GM21619 (cell line): ENCODE data around the gene KRTAP5-10.
"Not testable (repeated sequence)": the region's sequence is repeated elsewhere in the genome, so short reads cannot be mapped to it uniquely, and the experiment has no call there.

ENCODE experiments used
- ATAC-seq: cut with Tn5 transposase; IDR thresholded peaks from one replicate; pipeline ENCODE4 v1.9.1; 2021; ENCODE audit not compliant: unreplicated experiment

The KRTAP5-10 gene, protein sequence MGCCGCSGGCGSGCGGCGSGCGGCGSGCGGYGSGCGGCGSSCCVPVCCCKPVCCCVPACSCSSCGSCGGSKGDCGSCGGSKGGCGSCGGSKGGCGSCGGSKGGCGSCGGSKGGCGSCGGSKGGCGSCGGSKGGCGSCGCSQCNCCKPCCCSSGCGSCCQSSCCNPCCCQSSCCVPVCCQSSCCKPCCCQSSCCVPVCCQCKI

DNA sequence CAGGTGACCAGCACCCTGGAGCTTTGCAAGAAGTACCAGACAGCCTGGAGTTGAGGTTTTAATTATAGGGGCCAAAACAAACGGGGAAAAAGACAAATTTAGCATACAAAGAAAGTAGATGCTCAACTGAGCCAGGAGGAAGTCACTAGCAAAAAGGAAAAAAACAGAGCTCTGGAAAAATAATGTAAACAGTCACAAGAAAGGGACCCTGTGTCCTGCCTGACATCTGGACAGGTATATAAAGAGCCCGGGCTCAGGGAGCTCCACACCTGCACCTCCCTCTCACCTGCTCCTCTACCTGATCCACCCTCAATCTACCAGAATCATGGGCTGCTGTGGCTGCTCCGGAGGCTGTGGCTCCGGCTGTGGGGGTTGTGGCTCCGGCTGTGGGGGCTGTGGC, at the start of gene KRTAP5-10:
TSS of gene KRTAP5-10 (plus strand) at position 301 of the 400 bp plus-strand sequence. CDS start at position 326, 25 bp downstream.
- no peak for ATAC-seq

DNA sequence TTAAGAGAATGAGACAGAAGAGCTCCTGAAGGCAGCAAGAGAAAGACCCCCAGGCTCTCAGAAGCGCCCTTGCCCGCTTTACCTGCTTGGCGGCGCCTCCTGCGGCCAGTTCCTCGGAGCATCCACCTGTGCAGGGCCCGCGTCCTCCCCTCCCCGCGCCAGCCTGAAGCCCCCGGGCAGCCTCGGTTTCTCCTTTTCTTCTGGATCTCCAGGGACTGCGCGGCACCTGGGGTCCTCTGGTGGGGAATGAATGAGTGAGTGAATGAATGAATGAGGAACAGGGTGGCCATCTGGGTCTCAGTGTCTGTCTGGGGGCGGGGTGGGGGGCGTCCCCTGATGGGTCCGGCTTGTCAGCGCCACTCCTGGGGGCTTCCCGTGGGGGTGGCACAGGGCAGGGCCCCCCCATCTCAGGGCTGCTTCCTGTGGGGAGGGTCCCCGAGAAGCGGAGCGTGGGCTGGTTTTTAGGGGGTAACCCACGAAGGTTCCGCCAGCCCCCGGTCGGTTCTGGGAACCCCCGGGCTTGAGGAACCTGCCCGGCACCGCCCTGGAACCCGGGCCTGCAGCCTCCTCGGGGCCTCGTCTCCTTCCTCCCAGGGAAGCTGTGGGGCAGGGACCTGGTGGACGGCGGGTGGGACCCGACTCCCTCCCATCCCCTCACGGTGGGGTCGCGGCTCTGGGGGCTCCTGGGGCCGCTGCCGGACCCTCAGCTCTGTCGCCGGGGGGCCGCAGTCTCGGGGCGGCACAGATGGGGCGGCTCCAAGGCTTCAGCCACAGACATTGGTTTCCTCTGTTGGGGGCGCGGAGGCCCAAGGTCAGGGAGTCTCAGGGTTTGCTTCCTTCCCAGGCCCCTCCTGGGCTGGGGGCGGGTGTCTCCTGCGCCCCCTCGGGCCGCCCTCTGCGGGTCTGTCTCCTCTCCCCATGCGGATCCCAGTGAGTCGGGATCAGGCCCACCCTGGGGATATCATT, 46.6 kb upstream of the KRTAP5-10 start:
- ATAC-seq, result no peak

DNA sequence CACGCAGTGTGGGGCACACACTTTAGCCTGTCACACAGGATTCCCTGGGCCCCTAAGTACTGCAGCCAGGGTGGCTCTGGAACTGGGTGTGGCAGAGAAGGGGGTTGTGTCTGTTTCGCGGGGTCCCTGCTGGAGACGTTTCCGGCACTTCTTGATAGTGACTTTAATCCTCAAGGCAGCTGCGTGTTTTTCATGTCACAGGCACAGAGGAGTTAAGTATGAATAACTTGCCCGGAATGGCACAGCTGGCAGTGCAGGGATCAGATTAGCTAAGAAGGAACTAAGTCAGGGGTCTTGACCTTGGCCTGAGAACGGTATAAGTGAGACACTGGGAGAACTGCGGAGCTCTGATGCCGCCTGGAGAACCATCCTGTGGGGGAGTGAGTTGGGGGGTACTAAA, 45.8 kb upstream of the KRTAP5-10 start:
- no peak for ATAC-seq

DNA sequence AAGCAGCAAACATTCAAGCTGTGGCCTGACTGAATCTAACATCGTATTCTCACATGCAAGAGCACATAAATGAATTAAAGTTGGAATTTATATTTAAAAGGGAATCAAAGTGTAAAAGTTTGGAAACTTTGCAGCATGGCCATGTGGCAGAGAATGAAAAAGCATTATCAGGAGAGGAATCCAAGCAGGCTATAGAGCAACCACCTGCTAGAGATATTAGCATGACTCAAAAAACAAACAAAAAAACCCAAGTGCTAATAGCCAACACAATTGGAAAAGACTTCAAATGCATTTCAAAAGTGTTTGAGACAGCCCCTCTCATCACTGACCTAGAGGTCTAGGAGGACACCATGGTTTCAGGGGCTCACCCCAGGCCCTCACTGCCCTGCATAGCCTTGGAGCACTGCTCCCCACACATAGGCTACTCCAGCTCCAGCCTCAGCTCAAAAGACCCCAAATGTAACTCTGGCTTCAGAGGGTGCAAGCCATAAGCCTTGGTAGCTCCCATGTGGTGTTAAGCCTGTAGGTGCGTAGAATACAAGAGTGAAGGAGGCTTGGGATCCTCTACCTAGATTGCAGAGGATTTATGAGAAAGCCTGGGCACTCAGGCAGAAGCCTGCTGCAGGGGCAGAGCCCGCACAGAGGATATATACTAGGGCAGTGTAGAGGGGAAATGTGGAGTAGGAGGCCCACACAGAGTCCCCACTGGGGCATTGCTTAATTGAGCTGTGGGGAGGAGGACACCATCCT, 40.0 kb upstream of the KRTAP5-10 start:
- ATAC-seq, result no peak

DNA sequence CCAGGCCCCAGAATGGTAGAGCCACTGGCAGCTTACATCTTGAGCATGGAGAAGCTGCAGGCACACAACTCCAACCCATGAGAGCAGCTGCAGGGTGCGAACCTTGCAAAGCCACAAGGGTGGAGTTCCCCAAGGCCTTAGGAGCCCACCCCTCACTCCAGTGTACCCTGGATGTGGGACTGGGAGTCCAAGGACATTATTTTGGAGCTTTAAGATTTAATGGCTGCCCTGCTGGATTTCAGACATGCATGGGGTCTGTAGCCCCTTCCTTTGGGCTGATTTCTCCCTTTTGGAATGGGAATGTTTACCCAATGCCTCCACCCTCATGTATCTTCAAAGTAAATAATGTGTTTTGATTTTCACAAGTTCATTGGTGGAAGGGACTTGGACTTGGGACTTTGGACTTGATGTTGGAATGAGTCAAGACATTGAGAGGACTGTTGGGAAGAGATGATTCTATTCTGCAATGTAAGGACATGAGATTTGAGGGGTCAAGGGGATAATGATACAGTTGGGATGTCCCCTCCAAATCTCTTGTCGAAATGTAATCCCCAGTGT, 39.3 kb upstream of the KRTAP5-10 start:
- no peak for ATAC-seq

DNA sequence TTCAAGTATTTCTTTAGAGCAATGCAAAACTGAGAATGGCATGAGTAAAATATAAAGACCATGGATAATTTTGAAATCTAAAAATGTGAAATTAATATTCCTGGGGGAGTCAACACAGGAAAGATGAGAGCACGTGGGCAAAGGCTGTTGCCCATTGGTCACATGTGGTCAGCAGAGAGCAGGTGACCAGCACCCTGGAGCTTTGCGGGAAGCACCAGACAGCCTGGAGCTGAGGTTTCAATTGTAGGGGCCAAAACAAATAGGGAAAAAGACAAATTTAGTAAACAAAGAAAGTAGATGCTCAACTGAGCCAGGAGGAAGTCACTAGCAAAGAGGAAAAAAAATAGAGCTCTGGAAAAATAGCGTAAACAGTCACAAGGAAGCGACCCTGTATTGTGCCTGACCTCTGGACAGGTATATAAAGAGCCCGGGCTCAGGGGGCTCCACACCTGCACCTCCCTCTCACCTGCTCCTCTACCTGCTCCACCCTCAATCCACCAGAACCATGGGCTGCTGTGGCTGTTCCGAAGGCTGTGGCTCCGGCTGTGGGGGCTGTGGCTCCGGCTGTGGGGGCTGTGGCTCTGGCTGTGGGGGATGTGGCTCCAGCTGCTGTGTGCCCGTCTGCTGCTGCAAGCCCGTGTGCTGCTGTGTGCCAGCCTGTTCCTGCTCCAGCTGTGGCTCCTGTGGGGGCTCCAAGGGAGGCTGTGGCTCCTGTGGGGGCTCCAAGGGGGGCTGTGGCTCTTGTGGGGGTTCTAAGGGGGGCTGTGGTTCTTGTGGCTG, 38.4 kb upstream of the KRTAP5-10 start, which contains the start of gene KRTAP5-7:
TSS of gene KRTAP5-7 (plus strand) at position 472 of the 780 bp plus-strand sequence. CDS start at position 506, 34 bp downstream.
- not testable (repeated sequence) for ATAC-seq

DNA sequence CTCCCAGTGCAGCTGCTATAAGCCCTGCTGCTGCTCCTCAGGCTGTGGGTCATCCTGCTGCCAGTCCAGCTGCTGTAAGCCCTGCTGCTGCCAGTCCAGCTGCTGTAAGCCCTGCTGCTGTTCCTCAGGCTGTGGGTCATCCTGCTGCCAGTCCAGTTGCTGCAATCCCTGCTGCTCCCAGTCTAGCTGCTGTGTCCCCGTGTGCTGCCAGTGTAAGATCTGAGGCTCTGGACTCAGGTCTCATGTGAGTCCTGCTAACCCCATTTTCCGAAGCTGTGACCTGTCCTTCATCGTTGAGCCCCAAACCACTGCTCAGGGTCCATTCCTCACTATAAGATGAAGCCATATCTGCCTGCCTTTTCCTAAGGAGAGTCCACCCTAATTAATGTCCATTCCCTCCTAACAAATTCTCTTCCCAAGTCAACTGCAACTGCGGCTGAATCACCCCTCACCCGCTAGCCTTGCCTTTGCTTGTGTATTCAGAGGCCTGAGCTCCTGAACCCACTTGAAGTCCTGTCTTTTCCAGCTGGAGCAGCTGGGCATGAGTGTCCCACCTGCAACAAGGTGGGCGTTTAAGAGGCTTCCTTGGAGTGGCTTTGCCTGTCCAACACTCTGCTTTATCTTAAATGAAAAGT, 37.7 kb upstream of the KRTAP5-10 start:
- no peak for ATAC-seq

DNA sequence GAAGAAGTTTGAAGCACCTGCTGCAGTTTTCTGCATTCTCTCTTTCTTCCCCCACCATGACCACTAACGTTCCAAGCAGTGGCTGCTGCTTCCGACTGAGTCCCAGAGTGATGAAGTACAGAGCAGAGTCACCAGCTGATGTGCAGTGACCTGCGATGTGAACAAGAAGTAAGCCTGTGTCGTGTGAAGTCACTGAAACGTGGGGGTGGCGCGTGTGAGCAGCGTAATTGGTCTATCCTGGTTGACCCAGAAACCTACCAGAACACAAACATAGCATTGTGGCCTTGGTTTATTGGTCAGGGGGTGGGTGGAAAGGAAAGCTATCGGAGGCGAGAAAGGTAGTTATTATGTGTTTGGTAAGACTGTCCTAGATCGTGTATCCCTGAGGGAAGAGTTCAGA, 34.8 kb upstream of the KRTAP5-10 start:
- no peak for ATAC-seq

DNA sequence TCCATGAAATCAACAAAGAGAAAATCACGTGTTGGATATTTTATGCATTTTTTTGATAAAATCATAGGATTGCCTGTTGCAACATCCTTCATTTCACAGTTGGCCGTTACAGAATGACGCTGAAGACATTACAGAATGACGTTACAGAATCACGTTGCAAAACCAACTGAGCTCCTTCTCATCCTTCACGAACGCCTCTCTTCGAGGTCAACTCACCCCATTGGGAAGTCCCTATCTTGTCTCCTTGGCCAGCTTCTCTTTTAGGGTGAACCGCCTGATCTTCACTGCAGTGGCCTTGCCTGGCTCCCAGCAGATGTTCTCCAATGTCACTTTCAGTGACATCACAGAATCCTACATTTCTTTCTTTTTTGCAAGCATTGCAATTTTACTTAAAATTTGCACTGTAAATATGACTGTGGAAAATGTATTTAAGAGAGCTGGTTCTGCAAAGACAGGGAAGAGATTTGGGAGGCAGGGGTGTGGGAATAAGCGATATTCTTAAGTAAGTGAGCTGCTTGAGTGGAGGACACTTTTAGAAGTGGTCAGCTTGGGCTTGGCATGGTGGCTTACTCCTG, 33.2 kb upstream of the KRTAP5-10 start:
- no peak for ATAC-seq

DNA sequence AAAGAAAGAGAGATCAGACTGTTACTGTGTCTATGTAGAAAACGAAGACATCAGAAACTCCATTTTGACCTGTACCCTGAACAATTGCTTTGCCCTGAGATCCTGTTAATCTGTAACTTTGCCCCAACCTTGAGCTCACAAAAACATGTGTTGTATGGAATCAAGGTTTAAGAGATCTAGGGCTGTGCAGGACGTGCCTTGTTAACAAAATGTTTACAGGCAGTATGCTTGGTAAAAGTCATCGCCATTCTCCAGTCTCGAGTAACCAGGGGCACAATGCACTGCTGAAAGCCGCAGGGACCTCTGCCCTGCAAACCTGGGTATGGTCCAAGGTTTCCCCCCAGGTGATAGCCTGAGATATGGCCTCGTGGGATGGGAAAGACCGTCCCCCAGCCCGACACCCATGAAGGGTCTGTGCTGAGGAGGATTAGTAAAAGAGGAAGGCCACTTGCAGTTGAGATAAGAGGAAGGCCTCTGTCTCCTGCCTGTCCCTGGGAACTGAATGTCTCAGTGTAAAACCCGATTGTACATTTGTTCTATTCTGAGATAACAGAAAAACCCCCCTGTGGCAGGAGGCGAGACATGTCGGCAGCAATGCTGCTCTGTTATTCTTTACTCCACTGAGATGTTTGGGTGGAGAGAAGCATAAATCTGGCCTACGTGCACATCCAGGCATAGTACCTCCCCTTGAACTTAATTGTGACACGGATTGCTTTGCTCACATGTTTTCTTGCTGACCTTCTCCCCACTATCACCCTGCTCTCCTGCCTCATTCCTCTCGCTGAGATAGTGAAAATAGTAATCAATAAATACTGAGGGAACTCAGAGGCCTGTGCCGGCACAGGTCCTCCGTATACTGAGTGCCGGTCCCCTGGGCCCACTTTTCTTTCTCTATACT, 30.4 kb upstream of the KRTAP5-10 start:
- ATAC-seq, result not testable (repeated sequence)

DNA sequence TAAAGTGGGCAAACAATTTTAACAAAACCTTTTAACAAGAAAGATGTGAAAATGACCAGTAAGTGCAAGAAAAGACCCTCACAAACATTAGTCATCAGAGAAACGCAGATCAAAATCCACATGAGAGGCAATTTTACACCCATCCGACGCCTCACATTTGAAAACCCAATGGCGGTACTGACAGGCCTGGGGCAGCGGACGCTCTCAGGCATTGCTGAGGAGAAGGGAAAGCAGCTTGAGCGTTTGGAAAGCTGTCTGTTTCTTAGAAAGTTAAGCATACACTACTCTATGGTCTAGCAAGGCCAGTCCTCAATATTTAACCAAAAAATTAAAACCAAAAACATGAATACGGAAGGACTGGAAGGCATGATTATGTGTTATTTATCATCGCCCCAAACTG, 29.5 kb upstream of the KRTAP5-10 start:
- no peak for ATAC-seq

DNA sequence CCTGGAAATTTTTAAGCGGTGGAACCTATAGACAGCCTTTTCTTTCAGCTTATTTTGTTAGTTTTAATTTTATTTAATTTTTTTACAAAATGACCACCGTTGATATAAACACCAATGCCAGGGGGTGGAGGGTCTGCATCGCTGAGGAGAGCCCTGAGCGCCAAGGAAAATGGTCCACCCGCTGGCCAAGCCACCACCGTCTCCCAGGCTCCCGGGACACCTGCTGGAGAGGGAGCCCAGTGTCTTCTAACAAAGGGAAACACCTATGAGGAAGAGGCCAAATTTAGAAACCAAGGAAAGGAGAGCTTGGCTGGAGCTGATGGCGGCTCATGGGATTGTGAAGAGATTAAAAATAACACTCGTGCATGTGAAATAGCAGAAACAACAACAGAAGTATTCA, 27.8 kb upstream of the KRTAP5-10 start:
- ATAC-seq, result no peak

DNA sequence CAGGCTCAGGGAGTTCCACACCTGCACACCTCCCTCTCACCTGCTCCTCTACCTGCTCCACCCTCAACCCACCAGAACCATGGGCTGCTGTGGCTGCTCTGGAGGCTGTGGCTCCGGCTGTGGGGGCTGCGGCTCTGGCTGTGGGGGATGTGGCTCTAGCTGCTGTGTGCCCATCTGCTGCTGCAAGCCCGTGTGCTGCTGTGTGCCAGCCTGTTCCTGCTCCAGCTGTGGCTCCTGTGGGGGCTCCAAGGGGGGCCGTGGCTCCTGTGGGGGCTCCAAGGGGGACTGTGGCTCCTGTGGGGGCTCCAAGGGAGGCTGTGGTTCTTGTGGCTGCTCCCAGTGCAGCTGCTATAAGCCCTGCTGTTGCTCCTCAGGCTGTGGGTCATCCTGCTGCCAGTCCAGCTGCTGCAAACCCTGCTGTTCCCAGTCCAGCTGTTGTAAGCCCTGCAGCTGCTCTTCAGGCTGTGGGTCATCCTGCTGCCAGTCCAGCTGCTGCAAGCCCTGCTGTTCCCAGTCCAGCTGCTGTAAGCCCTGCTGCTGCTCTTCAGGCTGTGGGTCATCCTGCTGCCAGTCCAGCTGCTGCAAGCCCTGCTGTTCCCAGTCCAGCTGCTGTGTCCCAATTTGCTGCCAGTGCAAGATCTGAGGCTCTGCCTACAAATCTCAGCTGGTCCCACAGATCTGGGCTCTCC, 27.2 kb upstream of the KRTAP5-10 start, which contains the start of gene KRTAP5-8:
TSS of gene KRTAP5-8 (plus strand) at position 49 of the 689 bp plus-strand sequence. CDS start at position 80, 31 bp downstream.
- ATAC-seq, result not testable (repeated sequence)

DNA sequence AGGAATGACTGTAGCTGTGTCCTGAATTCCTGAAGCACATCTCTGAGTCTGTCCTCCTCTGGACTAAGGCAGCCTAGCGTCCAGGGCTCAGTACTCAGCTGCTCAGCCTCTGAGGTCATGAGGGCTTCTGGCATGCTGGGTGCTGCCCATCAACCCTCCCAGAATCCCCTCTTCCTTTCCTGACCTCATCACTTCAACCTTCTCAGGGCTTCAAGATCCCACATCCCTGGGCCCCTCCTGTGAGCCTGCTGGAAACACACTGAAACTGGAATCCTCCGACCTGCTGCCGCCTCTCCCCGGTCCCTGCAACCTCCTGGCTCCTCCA, 26.7 kb upstream of the KRTAP5-10 start:
- no peak for ATAC-seq

DNA sequence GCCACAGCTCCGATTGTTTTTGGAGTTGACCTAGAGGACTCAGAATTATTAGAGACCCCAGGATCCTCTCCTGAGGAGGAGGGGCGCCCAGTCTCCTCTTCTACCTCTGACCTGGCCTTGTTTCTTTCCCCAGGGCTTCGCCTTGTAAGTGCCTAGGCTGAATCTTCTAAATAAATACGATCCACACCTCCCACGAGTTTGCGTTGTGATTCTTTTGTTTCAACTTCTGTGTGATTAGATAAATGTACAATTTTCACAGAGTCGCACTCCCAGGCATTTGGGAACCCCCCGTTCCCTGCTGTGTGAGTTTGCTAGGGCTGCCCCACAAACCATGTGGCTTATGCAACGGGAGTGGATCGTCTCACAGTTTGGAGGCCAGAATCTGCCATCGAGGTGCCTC, 26.3 kb upstream of the KRTAP5-10 start:
- ATAC-seq, result no peak

DNA sequence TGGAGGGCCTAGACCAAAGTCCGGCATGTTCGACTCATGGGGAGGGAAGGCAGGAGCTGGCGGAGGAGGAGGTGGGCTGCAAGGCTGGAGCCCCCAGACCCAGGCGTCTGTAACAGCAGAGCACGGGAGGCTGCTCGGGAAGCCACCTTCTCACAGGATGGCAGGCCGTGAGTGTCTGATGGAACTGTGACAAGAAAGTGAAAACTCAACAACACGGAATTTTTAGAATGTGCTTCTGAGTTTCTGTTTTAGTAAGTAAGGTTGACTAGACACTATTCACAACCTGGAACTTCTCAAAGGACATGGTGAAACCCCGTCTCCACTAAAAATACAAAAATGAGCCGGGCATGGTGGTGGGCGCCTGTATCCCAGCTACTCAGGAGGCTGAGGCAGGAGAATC, 25.4 kb upstream of the KRTAP5-10 start:
- ATAC-seq, result not testable (repeated sequence)

DNA sequence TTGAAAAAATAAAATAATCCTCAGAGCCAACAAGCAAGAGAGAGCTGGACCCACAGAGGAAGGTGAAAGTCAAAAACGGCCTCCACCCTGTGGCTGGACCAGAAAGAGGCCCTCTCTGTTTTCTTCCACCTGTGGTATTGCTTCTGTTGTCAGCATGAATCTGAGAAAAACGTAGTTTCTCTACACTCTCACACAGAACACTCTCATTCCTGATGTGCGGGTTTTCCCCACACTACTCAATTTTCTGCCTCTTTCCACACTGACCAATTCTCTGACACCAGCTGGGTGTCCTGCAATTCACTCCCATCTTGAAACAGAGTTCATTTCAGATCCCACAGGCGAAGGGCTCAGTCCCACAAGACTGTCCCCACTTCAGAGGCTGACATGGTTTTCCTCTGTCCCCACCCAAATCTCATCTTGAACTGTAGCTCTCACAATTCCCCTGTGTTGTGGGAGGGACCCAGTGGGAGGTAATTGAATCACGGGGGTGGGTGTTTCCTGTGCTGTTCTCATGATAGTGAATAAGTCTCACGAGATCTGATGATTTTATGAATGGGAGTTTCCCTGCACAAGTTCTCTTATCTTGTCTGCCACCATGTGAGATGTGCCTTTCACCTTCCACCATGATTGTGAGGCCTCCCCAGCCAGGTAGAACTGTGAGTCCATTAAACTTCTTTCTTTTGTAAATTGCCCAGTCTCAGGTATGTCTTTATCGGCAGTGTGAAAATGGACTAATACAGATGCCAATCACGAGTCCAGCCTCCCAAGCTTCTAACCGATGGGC, 24.6 kb upstream of the KRTAP5-10 start:
- not testable (repeated sequence) for ATAC-seq
